DMS53 treated with DMSO at 0.1 percent for 48 hours (cell line): ENCODE data around the gene RABGAP1.

Experiments
- DNase-seq: peaks from one replicate; lab custom pipeline; 2025; ENCODE audit not compliant: unreplicated experiment; lab: John Stamatoyannopoulos, UW

Gene RABGAP1

GRCh38 chr9:122944960-122945888 lies 4.4 kb downstream of the RABGAP1 start:
- DNase-seq, result no peak

- no peak for DNase-seq
These were observed 5.7 kb downstream of the RABGAP1 start for GRCh38 chr9:122946461-122947005.

GRCh38 chr9:122948313-122948712 lies 7.5 kb downstream of the RABGAP1 start:
- DNase-seq, result no peak

GRCh38 chr9:122949696-122950095 lies 8.9 kb downstream of the RABGAP1 start:
- no peak for DNase-seq

GRCh38 chr9:122950263-122950662 lies 9.4 kb downstream of the RABGAP1 start:
- no peak for DNase-seq

GRCh38 chr9:122951056-122951455 lies 10.2 kb downstream of the RABGAP1 start:
- DNase-seq, result no peak

- no peak for DNase-seq
These were observed 13.5 kb downstream of the RABGAP1 start for GRCh38 chr9:122954253-122954691.

GRCh38 chr9:122955961-122956360 lies 15.1 kb downstream of the RABGAP1 start:
- no peak for DNase-seq

GRCh38 chr9:122961139-122961538 lies 20.3 kb downstream of the RABGAP1 start:
- no peak for DNase-seq

GRCh38 chr9:122975196-122975595 lies 34.4 kb downstream of the RABGAP1 start:
- no peak for DNase-seq

GRCh38 chr9:122978601-122979000 lies 37.8 kb downstream of the RABGAP1 start:
- no peak for DNase-seq

GRCh38 chr9:122986010-122986409 lies 45.2 kb downstream of the RABGAP1 start:
- no peak for DNase-seq

- no peak for DNase-seq
These were observed 47.3 kb downstream of the RABGAP1 start for GRCh38 chr9:122988141-122988540.

- no peak for DNase-seq
These were observed 48.3 kb downstream of the RABGAP1 start for GRCh38 chr9:122988920-122989621.

GRCh38 chr9:122991370-122991830 lies 50.6 kb downstream of the RABGAP1 start:
- DNase-seq, result peak; percentile 50

GRCh38 chr9:122996586-122996985 lies 55.8 kb downstream of the RABGAP1 start:
- no peak for DNase-seq

GRCh38 chr9:122998448-122998847 lies 57.6 kb downstream of the RABGAP1 start:
- no peak for DNase-seq

GRCh38 chr9:123000371-123001068 lies 59.7 kb downstream of the RABGAP1 start:
- no peak for DNase-seq

- DNase-seq, result no peak
These were observed 61.9 kb downstream of the RABGAP1 start for GRCh38 chr9:123002754-123003153.

GRCh38 chr9:123003466-123003865 lies 62.6 kb downstream of the RABGAP1 start:
- no peak for DNase-seq

GRCh38 chr9:123005964-123006363 lies 65.1 kb downstream of the RABGAP1 start:
- no peak for DNase-seq
